Memory B cell (primary cell): ENCODE measurements around the gene CRPPA.
"Not testable (repeated sequence)": the region's sequence is repeated elsewhere in the genome, so short reads cannot be mapped to it uniquely, and the experiment has no call there.

ENCODE experiments used
- ATAC-seq: fragments of 150-1000 bp; cut with Tn5 transposase; 2 replicates; pipeline ENCODE4 v1.10.0; 2021; ENCODE audit warnings: low read depth, mild to moderate bottlenecking, moderate library complexity
- DNase-seq, 2 donors: peaks; one replicate each; pipeline ENCODE4 v3.0.0; 2022; ENCODE audit warnings: low spot score in 2 of 2
- H3K27ac Mint-ChIP-seq: one replicate; pipeline ENCODE4 v1.8.0; 2022; ENCODE audit warnings: mild to moderate bottlenecking, moderate library complexity, mixed read lengths
- H3K27me3 Mint-ChIP-seq: one replicate; pipeline ENCODE4 v1.8.0; 2022; ENCODE audit warnings: mixed read lengths
- H3K36me3 Mint-ChIP-seq: one replicate; pipeline ENCODE4 v1.8.0; 2022; ENCODE audit warnings: mild to moderate bottlenecking, mixed read lengths
- H3K4me1 Mint-ChIP-seq: one replicate; pipeline ENCODE4 v1.8.0; 2022; ENCODE audit warnings: mixed read lengths
- H3K4me3 Mint-ChIP-seq: one replicate; pipeline ENCODE4 v1.8.0; 2022; ENCODE audit warnings: mild to moderate bottlenecking, moderate library complexity, mixed read lengths
- H3K9me3 Mint-ChIP-seq: one replicate; pipeline ENCODE4 v1.8.0; 2022; ENCODE audit warnings: mixed read lengths

Gene CRPPA

GRCh38 chr7:16421333-16422102, at the start of gene CRPPA:
Gene CRPPA (minus strand): TSS chr7:16421538. CDS start chr7:16421322, 216 bp downstream.
- peak within 1 kb of the TSS; percentile 90 for H3K4me3 Mint-ChIP-seq
- H3K4me1 Mint-ChIP-seq = peaks cover 8% of the 10 kb centered on the region

GRCh38 chr7:16465469-16466361, 44.4 kb upstream of the CRPPA start, which contains the start of gene SOSTDC1:
Gene SOSTDC1 (minus strand): TSS chr7:16465738. CDS start chr7:16465668, 70 bp downstream.
- H3K4me3 Mint-ChIP-seq = no peak within 1 kb of the TSS

More at GRCh38 chr7:16421333-16422102, at the start of gene CRPPA:
- peak; percentile 34 to 61 for DNase-seq
- Mint-ChIP-seq H3K27me3 (no peaks in the 10 kb centered on the region), H3K27ac (peak within 1 kb of the TSS; percentile 88), H3K9me3 (no peaks in the 10 kb centered on the region), H3K36me3 (no peaks in the 10 kb centered on the region)
- peak; percentile 21 for ATAC-seq

GRCh38 chr7:16463949-16464715, 42.8 kb upstream of the CRPPA start:
- Mint-ChIP-seq H3K9me3 (no peaks in the 10 kb centered on the region), H3K4me1 (no peaks in the 10 kb centered on the region), H3K36me3 (no peaks in the 10 kb centered on the region), H3K27ac (no peak overlapping the region), H3K4me3 (no peak overlapping the region), H3K27me3 (peaks cover 4% of the 10 kb centered on the region)
- DNase-seq (no peak), ATAC-seq (no peak)

More at GRCh38 chr7:16465469-16466361, 44.4 kb upstream of the CRPPA start, which contains the start of gene SOSTDC1:
- no peaks in the 10 kb centered on the region for H3K4me1 Mint-ChIP-seq
- no peaks in the 10 kb centered on the region for H3K36me3 Mint-ChIP-seq
- no peak for DNase-seq
- no peaks in the 10 kb centered on the region for H3K9me3 Mint-ChIP-seq
- ATAC-seq = no peak
- H3K27me3 Mint-ChIP-seq = peaks cover 4% of the 10 kb centered on the region
- no peak within 1 kb of the TSS for H3K27ac Mint-ChIP-seq

- Mint-ChIP-seq H3K36me3 (no peaks in the 10 kb centered on the region), H3K9me3 (no peaks in the 10 kb centered on the region), H3K4me1 (no peaks in the 10 kb centered on the region), H3K27ac (no peak overlapping the region), H3K4me3 (no peak overlapping the region), H3K27me3 (peaks cover 3% of the 10 kb centered on the region)
- ATAC-seq (no peak), DNase-seq (no peak)
Observed at GRCh38 chr7:16463520-16463919, 42.2 kb upstream of the CRPPA start.

GRCh38 chr7:16462431-16462889, 41.1 kb upstream of the CRPPA start:
- no peaks in the 10 kb centered on the region for H3K36me3 Mint-ChIP-seq
- DNase-seq (no peak), ATAC-seq (no peak)
- no peak overlapping the region for H3K4me3 Mint-ChIP-seq
- H3K27me3 Mint-ChIP-seq = peaks cover 2% of the 10 kb centered on the region
- H3K27ac Mint-ChIP-seq = no peak overlapping the region
- H3K4me1 Mint-ChIP-seq = no peaks in the 10 kb centered on the region
- H3K9me3 Mint-ChIP-seq = no peaks in the 10 kb centered on the region

GRCh38 chr7:16460789-16461493, 39.6 kb upstream of the CRPPA start:
- no peak overlapping the region for H3K27ac Mint-ChIP-seq
- peaks cover 2% of the 10 kb centered on the region for H3K27me3 Mint-ChIP-seq
- no peaks in the 10 kb centered on the region for H3K4me1 Mint-ChIP-seq
- peaks cover 2% of the 10 kb centered on the region for H3K9me3 Mint-ChIP-seq
- no peak overlapping the region for H3K4me3 Mint-ChIP-seq
- H3K36me3 Mint-ChIP-seq = no peaks in the 10 kb centered on the region
- ATAC-seq (no peak), DNase-seq (no peak)

- DNase-seq = not testable (repeated sequence)
Observed at GRCh38 chr7:16456303-16456702, 35.0 kb upstream of the CRPPA start.

GRCh38 chr7:16455591-16455990, 34.3 kb upstream of the CRPPA start:
- no peaks in the 10 kb centered on the region for H3K27me3 Mint-ChIP-seq
- H3K4me1 Mint-ChIP-seq = no peaks in the 10 kb centered on the region
- no peak overlapping the region for H3K4me3 Mint-ChIP-seq
- ATAC-seq (no peak), DNase-seq (no peak)
- H3K36me3 Mint-ChIP-seq = no peaks in the 10 kb centered on the region
- no peak overlapping the region for H3K27ac Mint-ChIP-seq
- H3K9me3 Mint-ChIP-seq = peaks cover 2% of the 10 kb centered on the region

More at GRCh38 chr7:16456303-16456702, 35.0 kb upstream of the CRPPA start:
- not testable (repeated sequence) for H3K27me3 Mint-ChIP-seq, H3K4me3 Mint-ChIP-seq, H3K27ac Mint-ChIP-seq, H3K9me3 Mint-ChIP-seq, H3K4me1 Mint-ChIP-seq, H3K36me3 Mint-ChIP-seq, ATAC-seq

- Mint-ChIP-seq H3K27ac (no peak overlapping the region), H3K4me3 (no peak overlapping the region), H3K27me3 (no peaks in the 10 kb centered on the region), H3K36me3 (no peaks in the 10 kb centered on the region), H3K9me3 (no peaks in the 10 kb centered on the region), H3K4me1 (no peaks in the 10 kb centered on the region)
- no peak for ATAC-seq
- no peak for DNase-seq
Observed at GRCh38 chr7:16450366-16450765, 29.0 kb upstream of the CRPPA start.

- Mint-ChIP-seq H3K27me3 (no peaks in the 10 kb centered on the region), H3K27ac (no peak overlapping the region), H3K4me1 (no peaks in the 10 kb centered on the region), H3K9me3 (no peaks in the 10 kb centered on the region), H3K36me3 (no peaks in the 10 kb centered on the region), H3K4me3 (no peak overlapping the region)
- ATAC-seq (no peak), DNase-seq (no peak)
Observed at GRCh38 chr7:16447876-16448275, 26.5 kb upstream of the CRPPA start.

GRCh38 chr7:16446508-16446907, 25.2 kb upstream of the CRPPA start:
- DNase-seq (no peak), ATAC-seq (no peak)
- no peak overlapping the region for H3K27ac Mint-ChIP-seq
- no peak overlapping the region for H3K4me3 Mint-ChIP-seq
- H3K36me3 Mint-ChIP-seq = no peaks in the 10 kb centered on the region
- H3K9me3 Mint-ChIP-seq = no peaks in the 10 kb centered on the region
- no peaks in the 10 kb centered on the region for H3K27me3 Mint-ChIP-seq
- no peaks in the 10 kb centered on the region for H3K4me1 Mint-ChIP-seq

GRCh38 chr7:16443871-16444270, 22.5 kb upstream of the CRPPA start:
- not testable (repeated sequence) for H3K27me3 Mint-ChIP-seq, H3K36me3 Mint-ChIP-seq, ATAC-seq, DNase-seq, H3K4me1 Mint-ChIP-seq, H3K4me3 Mint-ChIP-seq, H3K9me3 Mint-ChIP-seq, H3K27ac Mint-ChIP-seq

GRCh38 chr7:16438988-16439387, 17.6 kb upstream of the CRPPA start:
- ATAC-seq (no peak), DNase-seq (no peak)
- Mint-ChIP-seq H3K27ac (no peak overlapping the region), H3K9me3 (no peaks in the 10 kb centered on the region), H3K27me3 (no peaks in the 10 kb centered on the region), H3K36me3 (peaks cover 3% of the 10 kb centered on the region), H3K4me1 (no peaks in the 10 kb centered on the region), H3K4me3 (no peak overlapping the region)
